Amygdala (tissue), 56 donors: ENCODE results near the gene LBHD2.

ENCODE experiments used
- DNase-seq, 56 donors: peaks; one replicate each; lab custom pipeline; 2025; lab: John Stamatoyannopoulos, UW

Gene LBHD2

DNA sequence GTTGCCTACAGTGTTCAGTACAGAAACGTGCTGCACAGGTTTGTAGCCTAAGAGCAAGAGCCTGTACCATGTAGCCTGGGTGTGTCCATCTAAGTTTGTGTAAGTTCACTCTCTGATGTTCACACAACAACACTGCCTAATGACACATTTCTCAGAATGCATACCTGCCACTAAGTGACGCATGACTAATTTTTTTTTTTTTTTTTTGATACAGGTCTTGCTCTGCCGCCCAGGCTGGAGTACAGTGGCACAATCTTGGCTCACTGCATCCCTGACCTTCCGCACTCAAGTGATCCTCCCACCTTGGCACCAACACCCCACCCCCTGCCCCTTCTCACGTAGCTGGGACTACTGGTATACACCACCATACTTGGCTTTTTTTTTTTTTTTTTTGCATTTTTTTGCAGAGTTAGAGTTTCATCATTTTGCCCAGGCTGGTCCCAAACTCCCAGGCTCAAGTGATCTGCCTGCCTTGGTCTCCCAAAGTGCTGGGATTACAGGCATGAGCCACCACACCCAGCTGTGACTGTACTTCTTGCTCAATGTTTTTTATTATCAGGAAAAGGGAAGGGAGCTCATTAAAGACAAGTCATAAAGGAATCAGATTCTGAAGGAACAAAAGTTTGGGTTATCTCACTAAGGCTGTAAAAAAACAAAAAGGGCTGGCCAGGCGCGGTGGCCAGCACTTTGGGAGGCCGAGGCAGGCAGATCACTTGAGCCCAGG lies 16.6 kb upstream of the LBHD2 start:
- no peak for DNase-seq

DNA sequence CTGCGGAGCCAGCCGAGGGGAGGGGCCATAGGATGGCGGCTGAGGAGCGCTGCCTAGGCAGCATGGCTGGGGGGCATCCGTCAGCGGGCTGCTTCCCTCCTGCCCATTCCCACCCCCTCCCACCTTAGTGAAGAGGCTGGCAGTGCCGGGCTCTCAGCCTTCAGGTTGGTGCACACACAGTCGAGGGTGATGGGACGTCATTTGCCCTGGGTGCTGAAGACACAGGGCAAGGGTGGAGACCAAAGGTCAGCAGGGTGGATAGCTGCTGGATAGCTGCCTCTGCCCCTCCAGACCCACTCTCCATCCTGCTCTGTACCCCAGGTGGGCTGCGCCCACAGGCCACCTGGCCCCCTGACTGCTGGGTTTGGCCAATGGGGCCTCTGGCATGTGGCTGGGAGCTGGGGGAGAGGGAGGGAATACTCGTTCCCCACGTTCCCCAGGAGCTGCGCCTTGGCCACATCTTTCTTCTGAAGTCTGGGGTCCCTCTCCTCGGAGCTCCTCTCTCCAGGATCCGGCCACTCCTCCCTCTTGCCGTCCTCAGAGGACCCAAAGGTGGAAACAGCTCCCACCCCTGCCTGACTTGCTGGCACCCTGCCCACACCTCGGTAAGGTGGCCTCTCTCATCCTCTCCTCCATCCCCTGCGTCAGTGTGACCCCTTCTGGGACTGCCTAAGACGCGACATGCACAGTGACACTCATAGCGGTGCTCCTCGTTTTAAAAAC lies 15.5 kb upstream of the LBHD2 start:
- DNase-seq, result no peak

DNA sequence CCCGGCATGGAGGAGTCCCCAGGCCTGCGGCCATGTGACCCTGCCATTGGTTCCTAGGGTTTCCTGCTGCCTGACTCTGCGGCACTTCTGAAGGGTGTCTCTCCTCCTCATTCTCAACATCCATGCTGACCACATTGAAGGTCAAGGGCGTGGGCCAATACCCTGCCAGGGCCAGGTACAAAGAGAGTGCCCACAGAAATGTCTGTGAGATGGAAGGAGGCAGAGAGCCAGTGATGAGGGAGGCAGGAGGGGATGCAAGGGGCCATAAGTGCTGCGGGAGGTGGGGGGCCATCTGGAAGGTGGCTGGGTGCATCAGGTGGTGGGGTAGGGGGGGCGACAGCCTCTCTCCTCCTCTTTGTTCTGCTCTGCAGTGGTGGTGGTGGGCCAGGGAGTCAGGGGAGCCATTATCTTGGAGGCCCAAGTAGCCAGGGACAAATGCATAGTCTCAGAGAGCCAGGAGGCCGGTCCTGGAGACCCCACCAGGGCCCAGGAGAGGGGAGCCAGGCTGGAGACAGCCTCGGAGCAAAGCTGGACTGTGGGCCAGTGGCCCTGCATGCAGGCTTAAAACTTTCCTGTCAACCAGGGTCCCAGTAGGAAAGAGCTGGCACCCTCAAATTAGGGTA lies 13.6 kb upstream of the LBHD2 start:
- no peak for DNase-seq

DNA sequence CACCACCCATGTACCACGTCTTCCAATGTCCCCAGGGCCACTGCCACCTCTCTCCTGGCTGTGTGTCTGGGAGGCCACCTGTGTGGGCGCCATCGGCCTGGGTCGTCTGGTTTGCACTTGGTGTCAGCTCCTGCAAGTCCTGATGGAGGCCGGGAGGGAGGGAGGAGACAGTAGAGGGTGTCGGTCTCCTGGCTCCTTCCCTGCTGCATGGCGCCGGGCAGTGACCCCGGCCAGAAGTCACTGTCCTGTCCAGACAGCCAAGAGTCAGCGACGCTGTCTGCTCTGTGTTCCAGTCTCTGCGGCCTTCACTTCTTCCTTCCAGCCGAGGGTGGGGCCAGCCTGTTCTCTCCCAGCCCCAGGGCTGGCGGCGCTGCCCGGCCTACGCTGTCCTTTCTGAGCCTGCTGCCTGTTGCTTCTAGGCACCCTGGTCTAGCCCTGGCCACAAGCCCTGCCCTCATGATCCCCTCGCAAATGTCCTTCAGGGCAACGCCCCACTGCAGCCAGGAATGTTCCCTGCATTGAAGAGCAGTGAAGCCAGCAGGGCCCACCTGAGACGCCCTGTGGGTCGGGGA lies 13.0 kb upstream of the LBHD2 start:
- no peak for DNase-seq

DNA sequence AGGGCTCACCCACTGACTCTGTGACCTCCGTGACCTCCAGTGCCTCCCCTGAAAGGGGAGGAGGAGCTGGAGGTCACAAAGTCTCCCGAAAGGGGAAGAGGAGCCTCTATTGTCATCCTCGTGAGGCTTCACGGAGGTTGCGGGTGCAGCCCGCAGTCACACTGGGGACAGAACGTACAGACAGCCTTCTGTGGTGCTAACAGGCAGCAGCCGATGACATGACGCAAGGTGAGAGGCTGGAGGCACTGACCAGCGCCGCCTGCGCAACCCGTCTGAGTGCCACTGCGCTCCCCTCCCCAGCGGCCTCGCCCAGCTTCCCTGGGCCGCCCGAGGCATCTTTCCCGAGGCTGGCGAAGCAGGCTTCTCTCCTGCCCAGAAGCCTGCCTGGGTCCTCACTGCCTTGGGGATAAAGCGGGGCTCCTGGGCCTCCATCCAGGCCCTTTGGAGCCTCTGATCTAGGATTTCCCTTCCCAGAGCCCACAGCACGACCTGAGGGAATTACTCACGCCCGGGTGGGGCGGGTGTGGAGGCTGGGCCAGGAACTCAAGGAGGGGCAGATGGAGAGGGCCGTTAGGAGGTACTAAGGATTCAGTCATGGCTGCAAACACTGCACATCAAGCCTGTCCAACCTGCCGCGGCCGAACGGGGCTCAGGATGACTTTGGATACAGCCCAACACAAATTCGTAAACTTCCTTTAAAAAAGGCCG lies 12.3 kb upstream of the LBHD2 start:
- DNase-seq, result no peak

DNA sequence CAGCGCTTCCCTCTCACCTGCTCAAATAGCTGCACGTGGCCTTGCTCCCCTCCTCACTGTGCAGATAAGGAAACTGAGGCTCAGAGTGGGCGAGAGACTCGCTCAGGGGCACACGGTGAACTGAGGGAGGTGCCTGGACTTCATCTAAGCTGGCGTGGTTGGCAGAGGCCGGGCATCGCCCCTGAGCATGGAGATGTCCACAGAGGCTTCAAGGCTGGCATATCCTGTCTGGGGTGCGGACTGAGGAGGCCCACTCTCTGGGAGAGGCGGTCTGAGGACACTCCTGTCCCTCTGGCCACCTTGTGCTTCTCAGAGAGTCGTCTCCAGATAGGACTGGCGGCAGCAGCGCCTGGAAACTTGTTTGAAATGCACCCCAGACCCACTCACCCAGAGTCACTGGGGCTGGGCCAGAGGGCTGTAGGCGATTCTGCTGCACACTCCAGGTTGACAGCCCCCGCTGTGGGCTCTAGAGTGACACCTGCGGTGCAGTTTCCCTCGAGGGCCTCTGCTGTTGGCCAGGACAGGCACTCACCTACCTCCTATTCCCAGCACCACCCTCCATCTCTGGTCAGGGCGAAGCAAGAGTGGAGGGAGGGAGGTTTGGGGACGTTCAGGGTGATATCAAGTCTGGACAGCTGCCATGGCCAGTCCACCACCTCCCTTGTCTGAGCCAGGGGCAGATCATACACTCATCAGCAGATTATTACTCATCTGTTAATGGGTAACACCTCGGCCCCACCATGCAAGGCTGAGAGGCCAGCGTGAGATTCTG lies 11.2 kb upstream of the LBHD2 start:
- DNase-seq, result no peak

DNA sequence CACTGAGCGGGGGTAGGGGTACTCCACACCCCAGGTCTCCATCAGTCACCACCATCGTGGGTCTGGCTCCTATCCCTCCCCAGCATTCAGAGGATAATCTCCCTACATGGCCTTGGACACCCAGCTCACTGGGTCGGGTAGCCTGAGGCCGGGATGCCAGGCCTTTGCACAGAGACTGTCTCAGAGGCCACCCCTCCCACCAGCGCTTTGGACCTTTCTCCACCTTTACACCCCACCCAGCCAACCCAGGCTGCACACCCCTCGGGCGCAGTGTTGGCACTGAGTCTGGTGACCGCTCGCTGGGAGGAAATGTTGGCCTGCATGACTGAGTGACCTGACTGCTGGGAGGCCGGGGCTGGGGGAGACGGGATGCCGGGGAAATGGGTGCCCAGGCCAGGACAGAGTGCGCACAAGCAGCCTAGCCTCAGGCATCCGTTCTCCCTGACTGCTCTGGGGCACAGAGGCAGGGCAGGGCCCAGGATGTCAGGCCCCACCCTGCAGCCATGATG lies 10.6 kb upstream of the LBHD2 start:
- DNase-seq, result no peak

DNA sequence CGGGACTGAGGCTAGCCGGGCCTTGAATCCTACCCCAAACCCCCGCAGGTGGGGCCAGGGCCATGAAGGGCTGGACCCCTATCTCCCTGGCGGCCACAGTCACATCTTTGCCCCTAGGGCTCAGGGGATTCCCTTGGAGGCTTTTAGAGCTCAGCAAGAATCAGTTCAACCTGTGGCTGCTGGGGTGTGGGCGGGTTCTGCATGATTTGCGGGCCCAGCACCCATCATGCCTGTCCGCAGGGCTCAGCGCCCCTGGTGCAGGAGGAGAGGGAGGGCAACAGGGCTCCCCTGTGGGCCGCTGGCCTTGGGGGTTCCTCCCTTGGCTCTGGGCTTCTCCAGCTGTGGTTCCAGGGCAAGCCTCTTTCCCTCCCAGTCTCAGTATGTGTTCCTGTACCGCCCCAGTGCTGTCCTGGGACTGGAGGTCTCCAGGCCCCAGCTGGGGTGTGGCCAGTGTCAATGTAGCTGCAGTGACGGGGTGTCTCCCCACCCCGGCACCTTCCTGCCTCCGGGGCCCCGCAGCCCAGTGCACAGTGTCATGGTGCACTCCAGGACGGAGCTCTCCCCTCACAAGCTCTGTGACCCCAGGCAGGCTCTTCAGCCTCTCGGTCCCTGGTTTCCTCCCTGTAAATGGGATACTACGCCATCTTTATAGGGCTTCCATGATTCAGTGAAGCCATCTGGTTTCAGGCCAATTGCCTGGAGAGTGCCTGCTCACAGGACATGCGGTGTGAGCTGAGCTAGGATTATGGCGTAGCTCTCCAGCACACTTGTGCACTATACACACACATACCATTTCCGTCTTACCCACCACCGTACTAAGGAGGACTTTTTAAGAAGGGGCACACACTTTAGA lies 9.9 kb upstream of the LBHD2 start:
- no peak for DNase-seq

DNA sequence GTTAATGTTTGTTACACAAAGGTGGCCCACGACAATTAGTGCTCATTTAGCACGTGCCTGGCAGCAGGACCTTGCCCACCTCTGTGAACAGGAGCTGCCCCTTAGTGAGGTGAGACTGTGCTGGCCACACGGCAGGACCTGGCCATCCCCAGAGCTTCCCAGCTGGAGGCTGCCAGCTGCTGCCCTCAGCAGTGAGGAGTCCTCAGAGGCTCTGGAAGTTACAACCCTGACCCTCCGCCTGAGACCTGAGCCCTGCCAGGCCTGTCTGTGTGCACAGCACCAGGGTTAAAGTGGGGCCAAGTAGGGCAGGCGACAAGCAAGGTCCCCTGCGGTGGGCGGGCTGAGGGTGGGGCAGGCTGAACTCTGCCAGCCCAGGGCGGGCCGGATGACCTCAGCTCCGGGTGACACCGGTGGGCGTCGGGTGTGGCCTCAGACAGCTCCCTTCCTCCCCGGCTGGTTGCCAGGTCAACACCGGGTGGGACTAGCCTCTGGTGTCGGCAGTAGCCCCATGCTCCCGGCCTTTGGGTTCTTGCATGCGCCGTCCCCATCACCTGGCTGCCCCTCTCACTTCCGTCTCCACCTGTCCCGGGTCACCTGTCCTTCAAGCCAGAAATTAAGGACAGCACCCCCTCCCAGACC lies 9.2 kb upstream of the LBHD2 start:
- peak in 1 of 56 donors; percentile 55 for DNase-seq

DNA sequence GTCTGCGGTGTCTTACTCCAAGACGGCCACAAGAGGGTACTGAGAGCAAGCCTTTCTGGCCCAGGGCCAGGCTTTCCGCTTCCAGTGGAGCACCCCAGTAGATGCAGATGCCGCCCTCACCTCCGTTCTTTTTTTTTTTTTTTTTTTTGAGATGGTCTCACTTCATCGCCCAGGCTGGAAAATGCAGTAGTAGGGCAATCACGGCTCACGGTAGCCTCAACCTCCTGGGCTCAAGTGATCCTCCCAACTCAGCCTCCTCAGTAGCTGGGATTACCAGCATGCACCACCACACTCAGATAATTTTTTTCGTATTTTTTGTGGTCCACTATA lies 5.6 kb upstream of the LBHD2 start:
- DNase-seq, result peak in 41 of 56 donors; percentile 6 to 83 (median 41)

DNA sequence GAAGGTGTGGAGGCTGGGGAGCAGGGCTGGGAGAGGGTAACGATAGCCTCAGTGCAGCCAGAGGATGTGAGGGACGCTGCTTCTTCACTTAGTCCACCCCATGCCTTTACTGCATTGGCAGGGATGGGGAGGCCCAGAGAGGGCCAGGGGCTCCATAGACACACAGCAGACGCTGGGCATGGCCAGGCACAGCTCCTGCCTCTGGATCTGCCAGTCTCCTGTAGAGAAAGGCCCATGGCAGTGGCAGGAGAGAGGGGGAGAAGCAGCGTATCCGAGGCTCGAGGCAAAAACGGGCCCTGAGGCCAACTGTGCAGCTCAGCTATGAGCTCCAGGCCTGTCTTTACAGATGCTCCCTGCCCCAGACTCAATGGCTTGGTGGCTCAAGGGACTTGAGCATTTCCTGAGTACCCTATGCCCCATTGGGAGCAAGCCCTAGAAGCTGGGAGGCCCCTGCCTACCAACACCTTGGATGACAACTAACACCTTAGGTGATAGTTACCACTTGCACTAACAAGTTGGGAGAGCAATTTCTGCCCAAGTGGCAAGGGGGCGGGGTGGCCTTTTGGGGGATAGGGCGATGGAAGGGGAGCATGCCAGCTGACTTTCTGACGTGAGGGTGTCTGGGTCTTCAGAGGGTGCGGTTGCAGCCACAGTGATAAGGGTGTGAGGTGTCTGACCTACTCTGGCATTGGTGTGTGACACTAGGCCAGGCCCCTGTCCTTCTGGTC lies 5.0 kb upstream of the LBHD2 start:
- DNase-seq, result no peak

DNA sequence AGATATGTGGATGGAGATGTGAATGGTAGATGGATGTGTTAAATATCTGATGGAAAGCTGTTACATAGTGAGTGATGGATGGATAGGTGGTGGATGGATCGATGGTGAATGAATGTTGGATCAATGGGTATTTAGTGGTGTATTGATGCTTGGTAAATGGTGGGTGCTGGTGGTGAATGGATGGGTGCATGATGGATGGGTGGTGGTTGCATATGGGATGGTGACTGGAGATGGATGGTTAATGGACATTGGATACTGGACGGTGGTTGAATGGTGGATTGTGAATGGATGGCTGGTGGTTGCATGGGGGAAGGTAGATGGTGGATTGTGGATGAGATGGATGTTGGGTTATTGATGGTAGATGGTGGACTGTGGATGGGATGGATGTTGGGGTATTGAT lies 2.1 kb upstream of the LBHD2 start:
- no peak for DNase-seq

DNA sequence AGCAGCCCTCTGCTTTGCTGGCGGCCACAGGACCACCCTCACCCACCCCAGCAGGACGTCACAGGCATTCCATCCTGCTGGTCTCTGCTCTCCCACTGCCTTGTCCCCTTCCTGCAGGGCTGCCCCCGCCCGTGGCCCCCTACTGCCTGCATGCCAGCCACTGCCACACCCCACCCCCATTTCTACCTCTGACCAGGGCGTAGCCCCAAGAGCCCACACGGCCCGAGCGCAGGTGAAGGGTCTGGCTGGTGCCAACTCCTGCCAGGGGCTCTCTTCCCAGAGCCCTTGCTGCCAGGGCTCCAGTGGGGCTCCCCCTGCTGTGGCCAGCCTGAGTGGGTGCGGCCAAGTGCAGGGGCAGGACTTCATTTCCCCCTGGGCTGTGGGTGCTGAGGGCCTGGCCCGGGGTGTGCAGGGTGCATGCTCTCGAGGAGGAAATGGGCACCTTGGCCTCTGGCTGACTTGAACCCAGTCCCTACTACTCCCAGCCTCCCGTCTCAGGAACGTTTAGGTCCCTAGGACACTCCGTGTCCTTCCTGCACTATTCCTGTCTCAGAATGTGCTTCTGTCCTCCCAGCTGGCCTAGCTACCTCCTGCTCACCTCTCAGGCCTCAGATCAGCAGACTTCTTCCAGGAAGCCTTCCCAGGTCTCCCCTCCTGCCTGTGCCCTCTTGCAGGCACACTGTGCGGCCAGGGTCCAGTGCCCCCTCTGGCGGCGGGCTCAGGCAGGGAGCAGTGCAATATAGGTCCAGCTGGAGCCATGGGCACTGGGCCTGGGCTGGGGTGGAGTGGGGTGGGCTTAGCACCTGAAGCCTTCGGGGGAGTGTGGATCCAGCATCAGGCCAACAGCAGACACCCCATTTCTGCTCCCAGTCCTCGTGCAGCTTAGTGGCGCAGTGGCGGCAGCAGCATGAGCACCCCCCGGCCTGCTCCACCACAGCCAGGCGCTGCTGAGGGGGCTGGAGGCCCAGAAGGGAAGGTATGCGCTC lies 1.4 kb downstream of the LBHD2 start:
- no peak for DNase-seq

DNA sequence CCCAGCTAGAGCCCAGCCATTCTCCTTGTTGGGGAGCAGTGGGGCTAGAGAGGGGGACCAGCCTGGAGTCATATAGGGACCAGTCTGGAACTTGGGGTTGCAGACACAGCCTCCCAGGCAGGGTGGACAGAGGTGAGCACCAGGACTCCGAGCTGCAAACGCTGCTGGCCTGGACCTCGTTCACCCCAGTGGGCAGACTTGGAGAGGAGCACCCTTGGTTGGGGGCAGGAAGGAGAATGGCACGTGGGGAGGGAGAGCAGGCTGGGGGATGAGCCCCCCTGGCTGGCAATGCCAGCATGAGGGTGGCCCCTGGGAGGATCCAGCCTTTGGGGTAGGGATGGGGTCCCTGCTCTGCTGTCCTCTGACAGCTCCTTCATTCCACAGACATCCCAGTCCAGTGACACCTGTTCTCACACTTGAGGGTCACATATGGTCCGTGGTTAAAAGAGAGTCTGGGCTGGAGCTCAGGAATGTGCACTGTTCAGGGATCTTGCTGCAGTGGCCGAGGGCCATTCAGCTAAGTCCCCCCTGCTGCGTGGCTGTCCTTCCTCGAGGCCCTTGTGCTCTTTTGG lies 2.8 kb downstream of the LBHD2 start:
- DNase-seq, result no peak

DNA sequence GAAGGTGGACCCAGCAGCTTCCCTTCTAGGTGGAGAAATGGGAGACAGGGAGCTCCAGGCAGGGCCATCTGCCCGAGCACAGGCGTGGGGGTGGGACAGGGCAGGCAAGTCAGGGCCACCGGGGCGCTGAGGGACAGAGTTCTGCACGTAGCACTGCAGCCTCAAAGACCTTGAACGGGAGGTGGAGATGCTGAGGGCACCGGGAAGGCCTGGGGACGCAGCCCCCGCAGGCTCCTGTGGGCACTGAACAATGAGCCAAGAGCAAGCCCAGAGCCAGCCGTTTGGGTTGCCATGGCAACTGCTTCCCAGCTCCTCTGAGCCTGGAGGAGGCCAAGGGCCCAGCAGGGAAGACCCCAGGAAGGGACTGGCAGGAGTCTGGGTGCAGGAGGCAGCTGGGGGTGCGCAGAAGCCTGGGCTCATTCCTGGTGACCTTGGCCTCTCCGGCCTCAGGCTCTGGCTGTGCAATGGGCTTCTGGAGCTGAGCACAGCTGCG lies 3.4 kb downstream of the LBHD2 start:
- no peak for DNase-seq

DNA sequence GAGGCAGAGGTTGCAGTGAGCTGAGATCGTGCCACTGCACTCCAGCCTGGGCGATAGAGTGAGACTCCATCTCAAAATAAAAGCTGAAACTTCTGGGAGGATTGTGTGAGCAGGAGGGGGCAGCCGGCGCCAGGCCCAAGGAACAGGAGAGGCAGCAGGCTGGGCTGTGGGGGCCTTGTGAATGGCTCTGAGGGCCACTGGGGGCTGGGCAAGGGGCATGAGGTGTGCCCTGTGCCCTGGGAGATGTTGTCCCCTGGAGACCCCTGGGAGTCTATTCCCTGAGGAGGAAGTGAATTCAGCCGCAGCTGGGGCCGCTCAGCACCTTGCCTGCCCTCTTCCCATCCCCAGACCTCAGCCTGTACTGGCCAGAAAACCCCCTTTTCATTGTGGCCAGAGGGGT lies 4.9 kb downstream of the LBHD2 start:
- DNase-seq, result no peak
